AG08396 (cell line): ENCODE data around the gene NMNAT2.
A peak's percentile ranks its signal among the peaks of the same experiment; 100 is the strongest.

Experiments used
- DNase-seq: peaks from one replicate; pipeline ENCODE4 v3.0.0; 2012; ENCODE audit warnings: low spot score, mixed read lengths

The NMNAT2 gene

GRCh38 chr1:183214021-183214970 is 203.9 kb downstream of the NMNAT2 start:
- DNase-seq, result no peak

- DNase-seq, result no peak
Observed at GRCh38 chr1:183212870-183213269, 205.3 kb downstream of the NMNAT2 start.

- no peak for DNase-seq
Observed at GRCh38 chr1:183210681-183211080, 207.5 kb downstream of the NMNAT2 start.

- peak; percentile 83 for DNase-seq
Observed at GRCh38 chr1:183209533-183210158, 208.5 kb downstream of the NMNAT2 start.

- DNase-seq, result no peak
Observed at GRCh38 chr1:183206538-183207122, 211.6 kb downstream of the NMNAT2 start.

- peak; percentile 16 for DNase-seq
Observed at GRCh38 chr1:183205196-183205781, 212.9 kb downstream of the NMNAT2 start.

GRCh38 chr1:183203094-183203493 is 215.1 kb downstream of the NMNAT2 start:
- no peak for DNase-seq

- no peak for DNase-seq
Observed at GRCh38 chr1:183200451-183200850, 217.7 kb downstream of the NMNAT2 start.

- no peak for DNase-seq
Observed at GRCh38 chr1:183199304-183199703, 218.9 kb downstream of the NMNAT2 start.

- peak; percentile 30 for DNase-seq
Observed at GRCh38 chr1:183198463-183198862, 219.7 kb downstream of the NMNAT2 start.
